Ascending aorta (tissue), 2 donors: ENCODE measurements around the gene WNT5B. TPM values are rescaled to one million over a fixed set of nuclear protein-coding genes. Genes with fewer than 3 reads are reported as not detected.

Experiments
- DNase-seq, 2 donors: peaks; one replicate each; pipeline ENCODE4 v3.0.0-alpha.2; 2019; ENCODE audit warnings: low spot score in 2 of 2
- H3K27ac ChIP-seq, 2 donors: fragments of 200-600 bp; sonication (generic); one replicate each; pipeline ENCODE4 v1.5.1; 2016 to 2017; ENCODE audit warnings: mild to moderate bottlenecking in 1 of 2
- H3K27me3 ChIP-seq: fragments of 200-600 bp; sonication (generic); one replicate; pipeline ENCODE4 v1.5.1; 2017
- H3K36me3 ChIP-seq, 2 donors: fragments of 200-600 bp; sonication (generic); one replicate each; pipeline ENCODE4 v1.5.1; 2016
- H3K4me1 ChIP-seq, 2 donors: fragments of 200-600 bp; sonication (generic); one replicate each; pipeline ENCODE4 v1.5.1; 2016 to 2017; ENCODE audit warnings: mild to moderate bottlenecking in 1 of 2
- H3K4me3 ChIP-seq, 2 donors: fragments of 200-600 bp; sonication (generic); one replicate each; pipeline ENCODE4 v1.5.1; 2016 to 2017; ENCODE audit warnings: mild to moderate bottlenecking in 1 of 2
- H3K9me3 ChIP-seq, 2 donors: fragments of 200-600 bp; sonication (generic); one replicate each; pipeline ENCODE4 v1.5.1; 2016
- intact Hi-C: fragments of 100-400 bp; cut with DNase I; formaldehyde crosslinking; loops from one replicate; pipeline ENCODE4 v1.15.1; 2023
- total RNA-seq: library from RNA; depleted of rRNA; stranded (reverse); fragments of >200 nt; gene quantifications from one replicate; pipeline ENCODE4 v1.1.0, GENCODE V29; 2016
- TF ChIP-seq, protein P1 (sequence below), 3 experiments: fragments of 200-600 bp in 2 of 3; fragments of 450-650 bp in 1 of 3; sonication (generic) in 2 of 3; IDR thresholded peaks; one replicate each; pipeline ENCODE4 v1.5.1; 2016 to 2019; ENCODE audit warnings: antibody characterized with exemption in 3 of 3, mild to moderate bottlenecking in 1 of 3, moderate library complexity in 1 of 3

Gene WNT5B
- total RNA-seq, 1 donor from 2014 or later, result 0.53 TPM

DNA sequence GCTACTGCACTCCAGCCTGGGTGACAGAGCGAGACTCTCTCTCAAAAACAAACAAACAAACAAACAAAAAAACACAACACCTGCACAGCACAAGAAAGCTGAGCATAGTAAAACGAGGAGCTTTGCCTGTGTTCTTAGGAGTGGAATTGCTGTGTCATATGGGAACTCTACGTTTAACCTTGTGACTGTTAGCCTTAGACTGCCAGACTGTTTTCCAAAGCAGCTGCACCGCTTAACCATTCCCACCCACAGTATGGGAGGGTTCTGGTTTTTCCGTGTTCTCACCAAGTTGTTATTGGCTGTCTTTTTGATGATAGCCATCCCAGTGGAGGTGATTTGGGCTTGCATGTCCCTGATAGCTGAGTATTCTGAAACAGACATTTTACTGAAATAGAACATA is 9.2 kb downstream of the WNT5B start:
- Histone ChIP-seq H3K9me3 (no peaks in the 10 kb centered on the region), H3K4me1 (no peaks in the 10 kb centered on the region), H3K27ac (no peak overlapping the region), H3K36me3 (no peaks in the 10 kb centered on the region), H3K4me3 (no peak overlapping the region), H3K27me3 (no peaks in the 10 kb centered on the region)
- DNase-seq, result no peak
- intact Hi-C loops, result no loop called here
- TF ChIP-seq, protein P1, sequence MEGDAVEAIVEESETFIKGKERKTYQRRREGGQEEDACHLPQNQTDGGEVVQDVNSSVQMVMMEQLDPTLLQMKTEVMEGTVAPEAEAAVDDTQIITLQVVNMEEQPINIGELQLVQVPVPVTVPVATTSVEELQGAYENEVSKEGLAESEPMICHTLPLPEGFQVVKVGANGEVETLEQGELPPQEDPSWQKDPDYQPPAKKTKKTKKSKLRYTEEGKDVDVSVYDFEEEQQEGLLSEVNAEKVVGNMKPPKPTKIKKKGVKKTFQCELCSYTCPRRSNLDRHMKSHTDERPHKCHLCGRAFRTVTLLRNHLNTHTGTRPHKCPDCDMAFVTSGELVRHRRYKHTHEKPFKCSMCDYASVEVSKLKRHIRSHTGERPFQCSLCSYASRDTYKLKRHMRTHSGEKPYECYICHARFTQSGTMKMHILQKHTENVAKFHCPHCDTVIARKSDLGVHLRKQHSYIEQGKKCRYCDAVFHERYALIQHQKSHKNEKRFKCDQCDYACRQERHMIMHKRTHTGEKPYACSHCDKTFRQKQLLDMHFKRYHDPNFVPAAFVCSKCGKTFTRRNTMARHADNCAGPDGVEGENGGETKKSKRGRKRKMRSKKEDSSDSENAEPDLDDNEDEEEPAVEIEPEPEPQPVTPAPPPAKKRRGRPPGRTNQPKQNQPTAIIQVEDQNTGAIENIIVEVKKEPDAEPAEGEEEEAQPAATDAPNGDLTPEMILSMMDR (IDR thresholded peaks at IDR 0.05), result no peak

DNA sequence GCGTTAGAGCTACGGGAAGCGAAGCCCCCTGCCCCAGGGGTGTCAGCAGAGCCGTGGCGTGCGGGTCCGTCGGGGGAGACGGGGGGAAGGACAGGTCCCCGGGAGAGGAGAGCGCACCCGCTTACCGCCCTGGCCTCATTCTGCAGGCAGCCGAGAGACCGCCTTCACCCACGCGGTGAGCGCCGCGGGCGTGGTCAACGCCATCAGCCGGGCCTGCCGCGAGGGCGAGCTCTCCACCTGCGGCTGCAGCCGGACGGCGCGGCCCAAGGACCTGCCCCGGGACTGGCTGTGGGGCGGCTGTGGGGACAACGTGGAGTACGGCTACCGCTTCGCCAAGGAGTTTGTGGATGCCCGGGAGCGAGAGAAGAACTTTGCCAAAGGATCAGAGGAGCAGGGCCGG is 10.5 kb downstream of the WNT5B start:
- Histone ChIP-seq H3K4me1 (peaks cover 2 to 3% of the 10 kb centered on the region in 2 donors), H3K27me3 (no peaks in the 10 kb centered on the region), H3K27ac (no peak overlapping the region), H3K4me3 (no peak overlapping the region), H3K36me3 (no peaks in the 10 kb centered on the region), H3K9me3 (no peaks in the 10 kb centered on the region)
- intact Hi-C loops, result no loop called here
- TF ChIP-seq, protein P1 (IDR thresholded peaks at IDR 0.05), result no peak
- no peak for DNase-seq

DNA sequence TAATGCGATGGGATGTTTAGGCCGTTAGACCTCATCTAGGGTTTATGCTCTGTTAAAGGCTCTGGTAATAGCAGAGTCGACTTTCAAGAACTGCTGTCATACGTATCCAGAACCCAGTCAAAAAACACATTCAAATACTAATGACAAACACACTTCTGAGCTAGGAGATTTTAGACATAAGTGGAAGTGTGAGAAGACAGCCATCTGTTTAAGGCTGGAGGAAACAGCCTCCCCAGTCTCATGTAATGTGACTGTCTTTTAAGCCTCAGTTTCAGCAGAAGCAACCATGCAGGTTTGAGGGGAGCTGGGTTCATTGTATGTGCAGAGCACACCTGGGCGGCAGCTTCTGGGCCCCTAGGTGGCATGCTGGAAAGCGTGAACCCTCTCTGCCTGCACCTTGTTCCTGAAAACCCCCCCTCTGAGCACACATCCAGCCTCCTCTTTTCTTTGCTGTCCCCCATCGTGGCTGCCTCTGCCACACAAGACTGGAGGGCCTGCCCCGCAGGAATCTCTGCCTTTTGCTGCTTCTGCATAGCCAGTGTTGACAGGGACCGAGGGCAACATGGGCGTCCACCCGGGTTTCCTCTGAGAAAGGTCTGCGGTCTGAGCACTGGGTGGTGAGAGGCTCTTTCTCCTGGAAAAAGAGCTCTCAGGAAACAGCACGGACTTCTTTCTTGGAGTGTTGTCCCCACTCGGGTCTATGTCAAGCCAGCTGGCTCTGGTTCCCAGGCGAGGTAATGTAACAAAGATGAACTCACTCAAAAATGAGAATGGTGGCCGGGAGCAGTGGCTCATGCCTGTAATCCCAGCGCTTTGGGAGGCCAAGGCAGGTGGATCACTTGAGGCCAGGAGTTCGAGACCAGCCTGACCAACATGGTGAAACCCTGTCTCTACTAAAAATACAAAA is 11.6 kb downstream of the WNT5B start:
- no peaks in the 10 kb centered on the region for H3K27me3 ChIP-seq
- H3K27ac ChIP-seq, result no peak overlapping the region
- intact Hi-C loops, result no loop called here
- H3K9me3 ChIP-seq, result no peaks in the 10 kb centered on the region
- TF ChIP-seq, protein P1 (IDR thresholded peaks at IDR 0.05), result no peak
- no peaks in the 10 kb centered on the region for H3K36me3 ChIP-seq
- H3K4me1 ChIP-seq, result peaks cover 2 to 9% of the 10 kb centered on the region in 2 donors
- no peak overlapping the region for H3K4me3 ChIP-seq
- DNase-seq, result no peak

DNA sequence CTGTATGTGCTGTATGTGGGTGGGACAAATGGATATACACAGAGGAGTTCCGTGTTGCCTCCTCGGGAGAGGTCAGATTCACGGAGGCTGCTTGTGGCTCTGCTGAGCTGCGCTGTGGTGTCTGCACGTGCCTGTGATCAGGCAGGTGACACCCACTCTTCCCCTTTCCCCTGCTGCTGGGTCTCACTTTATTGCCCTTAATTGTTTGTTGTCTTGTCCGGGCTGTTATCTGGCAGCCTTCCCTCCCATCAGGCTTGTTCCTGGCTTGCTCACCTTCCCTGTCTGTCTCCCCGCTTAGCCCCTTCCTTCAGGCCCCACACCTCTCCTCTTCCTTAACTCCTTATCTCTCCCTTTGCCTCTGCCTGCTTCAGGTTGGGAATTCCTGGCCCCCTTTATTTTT is 13.5 kb downstream of the WNT5B start:
- Histone ChIP-seq H3K27me3 (no peaks in the 10 kb centered on the region), H3K4me1 (peaks cover 2 to 9% of the 10 kb centered on the region in 2 donors), H3K36me3 (no peaks in the 10 kb centered on the region), H3K4me3 (no peak overlapping the region), H3K9me3 (no peaks in the 10 kb centered on the region), H3K27ac (no peak overlapping the region)
- intact Hi-C loops, result no loop called here
- DNase-seq, result no peak
- TF ChIP-seq, protein P1 (IDR thresholded peaks at IDR 0.05), result no peak

DNA sequence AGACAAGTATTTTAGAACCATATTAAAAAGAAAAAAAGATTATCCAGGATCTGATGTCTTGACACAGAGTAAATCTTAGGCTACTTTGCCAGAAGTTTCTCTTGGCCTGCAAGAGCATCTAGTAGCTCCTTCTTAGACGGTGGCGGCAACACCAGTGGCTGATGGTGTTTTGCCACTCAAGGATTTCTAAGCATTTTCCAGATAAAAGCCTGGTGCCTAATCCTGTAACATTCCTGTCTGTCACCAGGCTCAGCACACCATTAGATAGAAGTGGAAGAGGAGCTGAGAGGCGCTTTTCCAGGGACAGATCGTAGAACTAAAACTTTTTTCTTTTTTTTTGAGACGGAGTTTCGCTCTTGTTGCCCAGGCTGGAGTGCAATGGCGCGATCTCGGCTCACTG is 14.0 kb downstream of the WNT5B start:
- Histone ChIP-seq H3K36me3 (no peaks in the 10 kb centered on the region), H3K27me3 (no peaks in the 10 kb centered on the region), H3K4me3 (no peak overlapping the region), H3K4me1 (peaks cover 2 to 9% of the 10 kb centered on the region in 2 donors), H3K27ac (no peak overlapping the region), H3K9me3 (no peaks in the 10 kb centered on the region)
- TF ChIP-seq, protein P1 (IDR thresholded peaks at IDR 0.05), result no peak
- intact Hi-C loops, result no loop called here
- DNase-seq, result no peak
